GM21619 (cell line): Measurements from ENCODE around the gene BCL11A.

Experiments
- ATAC-seq: cut with Tn5 transposase; IDR thresholded peaks from one replicate; pipeline ENCODE4 v1.9.1; 2021; ENCODE audit not compliant: unreplicated experiment

The BCL11A gene

GRCh38 chr2:60529136-60529784 lies 24.2 kb downstream of the BCL11A start:
- ATAC-seq: no peak

DNA sequence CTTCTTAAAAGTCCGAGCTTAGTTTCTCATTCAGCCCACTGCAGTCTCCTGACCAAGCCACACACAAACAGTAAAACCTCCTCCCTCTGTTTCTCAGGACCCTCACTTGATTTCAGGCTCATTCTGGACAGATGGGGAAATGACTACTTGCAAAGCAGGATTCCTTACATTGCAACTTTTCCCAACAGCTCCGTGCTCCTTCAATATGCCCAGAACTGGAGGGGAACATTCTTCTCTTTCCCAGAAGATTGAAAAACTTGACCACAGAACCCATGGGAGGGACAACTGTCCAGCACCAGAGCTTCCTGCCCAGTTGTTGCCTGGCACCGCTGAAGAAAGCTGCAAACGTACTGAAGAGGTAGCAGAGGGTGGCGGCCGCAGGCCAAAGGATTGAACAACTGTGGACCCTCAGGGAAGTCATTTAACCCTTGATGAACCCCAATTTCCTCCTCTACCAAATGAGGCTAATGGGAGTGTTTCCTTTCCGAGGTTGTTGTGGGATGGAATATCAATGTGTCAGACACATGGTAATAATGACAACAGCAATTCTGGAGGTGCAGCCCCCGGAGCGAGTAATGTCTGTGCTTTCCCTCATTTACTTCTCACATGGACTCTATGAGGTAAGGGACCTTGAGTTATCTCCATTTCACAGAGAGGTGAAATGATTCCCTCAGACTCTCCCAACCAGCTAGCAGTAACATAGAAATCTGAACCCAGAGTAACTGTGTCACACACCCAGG lies 25.0 kb downstream of the BCL11A start:
- no peak for ATAC-seq

GRCh38 chr2:60527762-60528161 lies 25.7 kb downstream of the BCL11A start:
- no peak for ATAC-seq

DNA sequence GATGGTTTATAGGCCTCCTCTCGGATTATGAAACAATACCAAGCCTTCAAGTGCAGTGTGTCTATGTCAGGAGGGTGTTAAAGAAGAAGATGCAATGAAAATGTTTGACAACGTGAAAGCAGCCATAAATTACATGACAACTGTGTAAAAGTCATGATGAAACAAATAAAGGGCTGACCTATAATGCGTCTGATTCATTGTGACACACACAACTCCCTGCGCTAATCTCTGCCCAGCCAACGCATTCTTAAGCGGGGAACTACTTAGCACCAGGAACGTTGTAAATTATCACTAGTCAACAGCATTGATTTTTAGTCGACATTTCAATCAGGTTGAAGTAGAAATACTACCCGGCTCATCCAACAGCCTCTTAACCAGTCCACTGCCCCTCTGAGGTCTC lies 26.8 kb downstream of the BCL11A start:
- ATAC-seq: no peak

DNA sequence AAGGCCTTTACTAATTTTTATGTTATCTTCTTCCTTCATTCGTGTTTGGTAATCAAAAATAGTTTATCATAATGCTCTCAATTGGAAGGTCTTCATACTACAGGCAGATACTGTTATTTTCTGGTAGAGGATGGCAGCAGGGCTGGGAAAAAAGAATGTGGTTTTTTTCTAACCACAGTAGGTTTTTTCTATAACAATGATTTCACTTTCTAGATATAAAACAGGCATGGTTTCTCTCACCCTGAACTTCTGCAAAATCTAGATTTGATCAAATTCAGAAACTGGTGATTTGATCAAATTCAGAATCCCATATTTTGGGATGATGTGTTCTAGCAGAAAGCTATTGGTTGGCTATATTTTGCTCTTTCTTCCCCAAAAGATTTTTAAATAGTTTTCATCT lies 27.6 kb downstream of the BCL11A start:
- ATAC-seq: no peak

- no peak for ATAC-seq
Measured at GRCh38 chr2:60524874-60525273, 28.6 kb downstream of the BCL11A start.

- no peak for ATAC-seq
Measured at GRCh38 chr2:60523963-60524362, 29.5 kb downstream of the BCL11A start.

GRCh38 chr2:60522462-60522861 lies 31.0 kb downstream of the BCL11A start:
- ATAC-seq: no peak

DNA sequence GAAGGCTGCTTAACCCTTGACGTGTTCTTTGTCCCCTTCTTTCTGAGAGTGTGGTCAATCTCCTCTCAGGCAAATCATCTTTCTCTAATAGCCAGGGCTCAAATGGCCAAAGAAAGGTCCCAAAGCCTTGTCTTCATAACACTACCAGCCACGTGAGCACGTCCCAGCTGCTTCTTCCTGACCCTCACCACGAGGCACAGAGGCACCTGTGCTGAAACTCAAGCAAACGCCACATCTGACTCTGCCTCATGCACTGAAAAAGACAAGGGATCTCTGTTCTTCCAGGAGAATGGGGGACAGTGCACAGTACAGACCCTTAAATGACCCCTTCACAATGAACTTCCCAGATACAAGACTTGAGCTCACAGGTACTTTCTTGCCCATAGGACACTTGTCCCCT lies 31.8 kb downstream of the BCL11A start:
- ATAC-seq: no peak

DNA sequence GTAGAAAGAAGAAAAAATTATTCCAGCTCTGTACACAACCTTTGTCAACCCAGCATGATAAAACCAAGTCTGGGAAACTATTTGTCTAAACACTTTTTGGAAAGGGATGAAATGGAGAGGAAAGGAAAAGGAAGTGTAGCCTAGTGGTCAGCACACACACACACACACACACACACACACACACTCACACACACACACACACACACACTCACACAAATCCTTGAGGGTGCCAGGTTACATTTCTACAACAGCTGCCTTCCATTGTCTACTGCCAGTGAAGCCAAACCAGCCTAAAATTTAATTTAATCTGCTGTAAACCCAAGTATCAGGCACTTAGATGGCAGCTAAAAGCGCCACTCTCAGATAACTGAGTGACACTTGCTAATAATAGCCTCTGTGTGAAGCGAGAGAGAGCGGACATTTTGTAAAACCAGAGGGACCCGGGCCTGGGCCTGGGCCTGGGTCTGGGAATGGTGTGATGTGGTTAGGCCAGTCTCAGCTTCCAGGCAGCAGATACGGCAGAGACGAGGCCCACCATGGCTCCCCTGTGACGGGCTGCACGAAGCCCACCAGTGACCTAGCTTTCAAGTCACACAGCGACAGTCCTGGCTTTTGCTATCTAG lies 32.4 kb downstream of the BCL11A start:
- no peak for ATAC-seq

GRCh38 chr2:60520151-60520876 lies 33.1 kb downstream of the BCL11A start:
- ATAC-seq: no peak

- no peak for ATAC-seq
Measured at GRCh38 chr2:60519231-60519863, 34.1 kb downstream of the BCL11A start.

DNA sequence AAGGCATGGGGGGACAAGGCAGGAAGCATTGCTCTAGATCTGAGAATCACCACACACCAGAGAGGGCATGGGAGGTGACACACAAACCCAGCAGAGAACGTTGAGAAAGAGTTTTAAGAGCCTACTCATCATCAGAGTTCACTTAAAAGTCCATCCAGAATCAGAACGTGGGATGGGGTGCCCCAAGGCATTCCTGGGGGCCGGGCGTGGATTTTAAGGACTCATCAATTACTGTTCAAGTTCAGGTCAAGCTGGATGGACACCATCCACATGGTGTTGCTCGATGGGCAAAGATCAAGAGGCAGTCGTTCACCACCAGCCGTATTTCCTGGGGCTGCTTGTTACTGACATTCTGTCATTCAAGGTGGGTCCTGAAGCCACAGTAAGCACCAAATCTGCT lies 34.9 kb downstream of the BCL11A start:
- no peak for ATAC-seq

DNA sequence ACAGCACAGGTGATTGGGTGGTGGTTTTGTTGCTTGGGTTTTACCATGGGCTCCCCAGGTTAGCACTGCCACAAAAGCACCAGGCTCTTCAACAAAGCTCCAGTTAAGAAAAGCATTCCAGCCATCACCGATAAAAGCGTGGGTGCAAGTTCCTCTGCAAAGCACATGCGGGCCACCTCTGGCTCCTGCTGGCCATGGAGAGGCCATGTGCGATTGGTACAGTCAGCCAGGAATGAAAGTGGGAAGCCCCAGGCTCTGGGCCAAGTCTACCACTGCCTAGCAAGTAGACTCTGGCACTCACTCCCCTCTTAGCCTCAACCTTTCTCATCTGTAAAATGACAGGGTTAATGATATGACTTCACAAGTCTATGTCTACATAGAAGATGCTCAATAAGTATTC lies 36.0 kb downstream of the BCL11A start:
- ATAC-seq: no peak

DNA sequence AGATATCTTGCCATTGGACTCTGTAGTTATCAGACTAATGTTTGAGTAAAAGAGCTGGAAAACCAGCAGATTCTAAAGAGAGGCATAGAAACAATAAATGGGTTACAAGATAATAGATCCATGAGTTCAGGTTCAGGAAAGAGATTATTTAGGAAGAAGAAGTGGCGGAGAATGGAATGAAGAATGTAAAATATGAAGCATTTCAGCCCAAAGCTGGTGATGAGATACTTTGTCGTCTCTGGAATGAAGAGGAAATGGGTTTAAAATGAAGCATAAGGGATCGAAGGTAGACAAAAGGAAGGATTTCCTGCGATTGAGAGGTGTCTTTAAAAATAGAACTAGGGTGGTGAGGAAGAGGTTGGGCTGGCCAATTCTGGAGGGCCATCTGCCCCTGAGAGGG lies 36.6 kb downstream of the BCL11A start:
- ATAC-seq: no peak

GRCh38 chr2:60516383-60516811 lies 37.1 kb downstream of the BCL11A start:
- ATAC-seq: no peak

DNA sequence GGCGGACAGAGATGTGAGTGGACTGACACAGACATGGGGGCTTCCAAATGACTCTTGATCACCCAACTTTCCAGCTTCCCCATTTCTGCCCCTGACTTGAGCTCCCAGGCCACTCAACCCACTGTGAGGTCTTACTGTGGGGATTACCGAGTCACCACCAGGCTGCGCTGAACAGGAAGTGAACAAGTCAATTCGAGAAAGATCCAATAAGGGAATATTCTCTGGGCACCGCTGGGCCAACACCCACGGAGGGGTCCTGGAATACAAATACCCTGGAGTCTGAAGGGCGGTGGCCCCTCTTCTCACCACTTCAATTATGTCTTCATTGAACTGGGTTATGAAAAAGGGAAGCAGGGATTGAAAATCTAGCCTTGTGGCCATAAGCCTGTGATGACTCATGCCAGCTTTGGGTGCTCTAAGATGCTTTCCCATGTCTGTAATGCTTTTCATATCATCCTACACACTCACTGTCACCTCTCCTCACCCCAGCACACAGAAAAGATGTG lies 37.7 kb downstream of the BCL11A start:
- ATAC-seq: peak; percentile 78

- no peak for ATAC-seq
Measured at GRCh38 chr2:60513996-60514395, 39.5 kb downstream of the BCL11A start.

DNA sequence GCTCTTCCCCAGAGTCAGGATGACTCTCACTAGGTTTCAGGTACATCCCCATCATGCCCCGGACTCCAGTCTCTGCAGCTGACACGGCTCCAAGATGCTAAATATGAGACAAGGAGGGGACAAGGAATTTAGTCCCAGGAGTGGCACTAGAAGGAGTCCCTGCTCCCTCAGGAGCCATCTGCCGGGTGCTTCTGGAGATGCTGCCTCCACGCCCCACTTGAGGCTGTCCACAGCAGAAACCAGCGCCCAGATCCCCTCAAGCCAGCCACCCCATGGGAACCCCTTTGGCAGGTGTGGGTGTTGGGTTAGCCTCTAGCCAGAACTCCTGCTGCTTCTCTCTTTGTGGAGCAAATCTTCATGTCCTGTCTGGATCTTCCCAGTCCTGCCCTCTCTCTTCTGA lies 40.3 kb downstream of the BCL11A start:
- no peak for ATAC-seq

GRCh38 chr2:60512641-60513040 lies 40.8 kb downstream of the BCL11A start:
- no peak for ATAC-seq

GRCh38 chr2:60512062-60512622 lies 41.3 kb downstream of the BCL11A start:
- no peak for ATAC-seq
